ENCODE measurements around the gene FBXO46.

Gene FBXO46

DNA sequence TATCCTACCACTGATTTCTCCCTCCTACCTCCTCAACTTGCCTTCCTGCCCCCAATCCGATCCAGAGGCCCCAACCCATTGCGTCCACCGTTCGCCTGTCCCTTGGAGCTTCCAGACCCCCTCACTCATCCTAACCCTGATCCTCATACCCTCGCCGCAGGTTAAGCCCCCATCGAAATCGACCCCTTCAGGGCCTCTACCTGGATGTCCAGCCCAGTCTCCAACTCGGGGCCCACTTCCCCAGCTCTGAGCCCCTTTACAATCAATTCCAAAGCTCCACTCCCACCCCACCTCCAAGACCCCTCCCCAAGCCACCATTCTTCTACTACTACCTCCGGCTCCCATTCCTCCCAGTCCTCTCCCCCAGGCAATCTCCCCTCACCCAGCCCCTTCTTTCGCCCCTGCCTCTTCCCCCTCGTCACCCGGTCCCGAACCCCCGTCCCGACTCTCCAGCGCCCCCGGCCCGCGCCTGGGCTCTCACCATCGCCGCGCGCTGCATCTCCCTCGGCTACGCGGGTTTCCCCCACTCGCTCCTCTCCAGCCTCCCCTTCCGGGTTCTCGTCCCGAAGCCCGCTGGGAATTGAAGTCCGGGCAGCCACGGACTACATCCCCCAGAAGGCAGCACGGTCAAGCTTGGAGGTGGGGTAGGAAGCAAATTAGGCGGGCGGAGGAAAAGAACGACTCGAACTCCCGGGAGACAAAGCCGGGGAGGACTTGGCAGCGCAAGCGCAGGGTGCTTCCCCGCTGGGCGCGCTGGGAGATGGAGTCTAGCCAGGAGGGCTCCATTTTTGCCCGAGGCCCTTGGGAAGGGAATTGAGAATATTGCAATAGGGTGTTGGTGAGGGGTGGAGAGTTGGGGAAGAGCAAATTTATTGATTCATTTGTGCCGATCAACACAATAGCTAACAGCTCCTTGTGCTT, at the start of gene FBXO46:
Gene FBXO46 (minus strand): TSS at position 529 of the 921 bp plus-strand sequence. CDS start 17,401 bp downstream, outside the sequence.
- DNase-seq (ENCODE audit: low read depth in 2 of 2), result peak; percentile 96 to 97

- DNase-seq (ENCODE audit: low read depth in 2 of 2), result no peak
Observed at GRCh38 chr19:45780146-45780447, 49.4 kb upstream of the FBXO46 start.

GRCh38 chr19:45779231-45780145, 48.8 kb upstream of the FBXO46 start:
- peak in 1 of 2 experiments; percentile 28 for DNase-seq (ENCODE audit: low read depth in 2 of 2)

DNA sequence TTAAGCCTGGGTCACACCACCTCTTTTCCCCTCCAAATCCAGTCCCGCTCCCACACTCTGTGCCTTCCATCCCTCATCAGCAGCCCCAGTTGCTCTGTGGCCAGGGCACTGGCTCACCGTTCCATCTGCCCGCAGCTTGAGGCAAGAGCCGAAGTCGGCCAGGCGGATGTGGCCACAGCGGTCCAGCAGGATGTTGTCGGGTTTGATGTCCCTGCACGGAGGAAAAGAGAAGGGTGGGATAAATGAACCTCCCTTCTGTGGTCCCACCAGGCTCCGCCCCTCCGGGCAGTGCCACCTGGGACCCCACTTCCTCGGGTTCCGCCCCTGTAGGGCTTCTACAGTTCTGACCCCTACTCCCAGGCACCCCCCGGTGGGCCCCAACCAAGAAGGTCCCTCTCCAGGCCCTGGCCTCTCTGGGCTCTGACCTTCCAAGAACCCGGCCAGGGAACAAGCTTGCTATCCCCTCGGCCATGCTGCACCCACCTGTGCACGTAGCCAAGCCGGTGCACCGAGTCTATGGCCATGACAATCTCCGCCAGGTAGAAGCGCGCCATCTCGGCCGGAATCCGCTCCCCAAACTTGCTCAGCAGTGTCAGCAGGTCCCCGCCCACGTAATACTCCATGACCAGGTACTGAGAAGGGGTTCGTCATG, 47.4 kb upstream of the FBXO46 start:
- no peak for DNase-seq (ENCODE audit: low read depth in 2 of 2)

GRCh38 chr19:45777395-45777961, 46.8 kb upstream of the FBXO46 start:
- DNase-seq (ENCODE audit: low read depth in 2 of 2), result no peak

DNA sequence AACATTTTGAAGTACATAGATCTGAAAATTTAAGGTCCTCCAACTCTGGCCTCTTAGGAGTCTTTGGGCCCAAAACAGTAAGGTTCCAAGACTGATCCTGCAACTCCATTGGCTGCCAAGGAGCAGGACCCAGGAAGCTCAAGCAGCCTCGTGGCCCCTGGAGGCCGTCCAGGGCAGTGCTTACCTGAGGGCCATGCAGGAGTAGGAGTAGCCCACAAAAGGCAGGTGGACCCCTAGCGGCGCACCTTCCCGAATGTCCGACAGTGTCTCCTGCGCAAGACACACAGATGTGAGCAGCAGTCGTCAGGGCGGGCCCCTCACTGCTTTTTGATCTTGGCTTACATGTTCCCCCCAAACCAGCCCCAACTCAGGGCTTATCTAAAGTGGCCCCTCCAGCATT, 44.1 kb upstream of the FBXO46 start:
- no peak for DNase-seq (ENCODE audit: low read depth in 2 of 2)

- no peak for DNase-seq (ENCODE audit: low read depth in 2 of 2)
Observed at GRCh38 chr19:45773384-45773783, 42.7 kb upstream of the FBXO46 start.

GRCh38 chr19:45772912-45773311, 42.2 kb upstream of the FBXO46 start:
- no peak for DNase-seq (ENCODE audit: low read depth in 2 of 2)

DNA sequence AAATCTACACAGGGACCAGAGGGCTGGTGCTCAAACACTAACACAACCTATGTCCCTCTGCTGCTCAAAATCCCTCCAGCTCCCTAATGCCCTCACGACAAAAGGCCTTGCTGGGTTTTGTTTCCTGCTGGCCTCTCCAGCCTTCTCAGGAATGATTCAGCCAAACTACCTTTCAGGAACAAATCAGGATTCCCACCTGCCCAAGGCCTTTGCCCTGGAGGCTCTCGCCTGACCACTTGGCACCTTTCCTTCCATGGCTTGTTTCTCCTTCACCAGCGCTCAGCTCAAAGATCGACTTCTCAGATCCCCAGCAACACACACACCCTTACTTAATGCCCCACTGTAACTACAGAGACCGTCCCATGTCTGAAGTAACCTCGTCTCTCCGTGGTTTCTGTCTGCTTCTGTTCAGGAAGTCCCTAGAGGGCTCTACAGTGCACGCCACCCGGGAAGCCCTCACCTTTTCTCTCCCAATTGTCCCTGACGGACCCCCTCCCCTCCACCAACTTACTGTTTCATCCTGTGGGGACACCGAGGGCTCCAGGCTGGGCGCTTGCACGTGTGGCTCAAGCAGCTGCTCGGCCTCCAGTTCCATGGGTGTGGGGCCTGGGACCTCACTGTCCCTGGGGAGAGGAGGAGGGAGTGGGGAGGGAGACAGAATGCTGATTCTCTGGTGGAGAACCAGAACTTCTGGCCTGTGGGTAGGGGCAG, 41.6 kb upstream of the FBXO46 start:
- DNase-seq (ENCODE audit: low read depth in 2 of 2), result no peak

GRCh38 chr19:45771311-45771933, 40.7 kb upstream of the FBXO46 start:
- DNase-seq (ENCODE audit: low read depth in 2 of 2), result no peak

DNA sequence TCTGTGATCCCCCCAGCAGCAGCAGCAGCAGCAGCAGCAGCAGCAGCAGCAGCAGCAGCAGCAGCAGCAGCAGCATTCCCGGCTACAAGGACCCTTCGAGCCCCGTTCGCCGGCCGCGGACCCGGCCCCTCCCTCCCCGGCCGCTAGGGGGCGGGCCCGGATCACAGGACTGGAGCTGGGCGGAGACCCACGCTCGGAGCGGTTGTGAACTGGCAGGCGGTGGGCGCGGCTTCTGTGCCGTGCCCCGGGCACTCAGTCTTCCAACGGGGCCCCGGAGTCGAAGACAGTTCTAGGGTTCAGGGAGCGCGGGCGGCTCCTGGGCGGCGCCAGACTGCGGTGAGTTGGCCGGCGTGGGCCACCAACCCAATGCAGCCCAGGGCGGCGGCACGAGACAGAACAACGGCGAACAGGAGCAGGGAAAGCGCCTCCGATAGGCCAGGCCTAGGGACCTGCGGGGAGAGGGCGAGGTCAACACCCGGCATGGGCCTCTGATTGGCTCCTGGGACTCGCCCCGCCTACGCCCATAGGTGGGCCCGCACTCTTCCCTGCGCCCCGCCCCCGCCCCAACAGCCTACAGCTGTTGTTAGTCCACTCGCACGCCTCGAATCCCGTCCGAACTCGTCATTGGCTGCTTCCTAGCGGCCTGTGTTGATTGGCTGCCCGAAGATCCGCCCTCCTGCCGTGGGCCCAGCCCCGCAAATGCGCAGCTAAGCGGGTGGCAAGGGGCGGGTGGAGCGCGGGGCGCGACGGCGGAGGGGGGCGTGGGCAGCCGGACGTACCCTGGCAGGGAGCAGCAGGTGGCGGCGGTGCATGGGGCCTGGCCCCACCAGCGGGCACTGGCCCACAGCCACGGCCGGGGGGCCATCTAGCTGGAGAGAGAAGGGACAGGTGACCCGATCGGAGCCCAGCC, 39.8 kb upstream of the FBXO46 start:
- DNase-seq (ENCODE audit: low read depth in 2 of 2), result peak; percentile 92 to 94

DNA sequence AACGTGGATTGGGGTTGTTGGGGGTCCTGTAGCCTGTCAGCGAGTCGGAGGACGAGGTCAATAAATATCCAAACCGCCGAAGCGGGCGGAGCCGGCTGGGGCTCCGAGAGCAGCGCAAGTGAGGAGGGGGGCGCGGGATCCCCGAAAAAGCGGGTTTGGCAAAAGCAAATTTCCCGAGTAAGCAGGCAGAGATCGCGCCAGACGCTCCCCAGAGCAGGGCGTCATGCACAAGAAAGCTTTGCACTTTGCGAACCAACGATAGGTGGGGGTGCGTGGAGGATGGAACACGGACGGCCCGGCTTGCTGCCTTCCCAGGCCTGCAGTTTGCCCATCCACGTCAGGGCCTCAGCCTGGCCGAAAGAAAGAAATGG, 39.1 kb upstream of the FBXO46 start:
- DNase-seq (ENCODE audit: low read depth in 2 of 2), result no peak

DNA sequence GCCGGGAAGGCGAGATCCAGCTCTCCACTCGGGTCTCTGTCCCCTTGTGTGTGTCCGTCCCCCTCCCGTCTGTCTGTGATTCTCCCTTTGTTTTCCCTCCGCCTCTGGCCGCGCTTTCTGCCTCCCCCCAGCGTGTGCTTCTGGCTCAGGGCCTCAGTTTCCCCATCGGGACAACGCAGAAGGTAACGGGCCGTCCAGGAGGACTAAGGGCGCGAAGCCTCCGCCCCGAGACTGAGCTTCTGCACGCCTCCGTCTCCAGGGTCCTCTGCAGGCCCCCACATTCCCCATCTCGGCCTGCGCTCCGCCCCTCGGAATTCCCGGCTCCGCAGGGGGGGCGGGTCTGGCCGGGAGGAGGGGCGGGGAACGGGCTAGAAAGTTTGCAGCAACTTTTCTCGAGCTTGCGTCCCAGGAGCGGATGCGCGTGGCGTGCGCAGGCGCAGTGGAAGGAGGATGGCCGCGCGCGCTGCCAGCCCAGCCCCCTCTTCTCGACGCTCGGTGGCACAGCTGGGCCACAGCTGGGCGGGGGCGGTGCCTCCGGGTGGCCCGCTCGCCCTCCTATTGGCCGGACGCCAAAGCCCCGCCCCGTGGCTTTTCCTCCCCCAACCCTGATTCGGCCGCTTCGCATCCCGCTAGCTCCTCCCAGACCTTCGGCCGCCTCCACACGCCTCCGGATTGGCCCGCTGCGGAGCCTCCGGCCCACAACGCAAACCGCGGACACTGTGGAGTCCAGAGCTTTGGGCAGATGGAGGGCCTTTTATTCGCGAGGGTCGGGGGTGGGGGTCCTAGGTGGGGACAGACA, 38.5 kb upstream of the FBXO46 start, which contains the start of gene SIX5:
Gene SIX5 (minus strand): TSS at position 269 of the 799 bp plus-strand sequence. CDS start 408 bp downstream, outside the sequence.
- DNase-seq (ENCODE audit: low read depth in 2 of 2), result peak; percentile 97

GRCh38 chr19:45768655-45768983, 37.9 kb upstream of the FBXO46 start:
- no peak for DNase-seq (ENCODE audit: low read depth in 2 of 2)

GRCh38 chr19:45767881-45768654, 37.4 kb upstream of the FBXO46 start:
- no peak for DNase-seq (ENCODE audit: low read depth in 2 of 2)

DNA sequence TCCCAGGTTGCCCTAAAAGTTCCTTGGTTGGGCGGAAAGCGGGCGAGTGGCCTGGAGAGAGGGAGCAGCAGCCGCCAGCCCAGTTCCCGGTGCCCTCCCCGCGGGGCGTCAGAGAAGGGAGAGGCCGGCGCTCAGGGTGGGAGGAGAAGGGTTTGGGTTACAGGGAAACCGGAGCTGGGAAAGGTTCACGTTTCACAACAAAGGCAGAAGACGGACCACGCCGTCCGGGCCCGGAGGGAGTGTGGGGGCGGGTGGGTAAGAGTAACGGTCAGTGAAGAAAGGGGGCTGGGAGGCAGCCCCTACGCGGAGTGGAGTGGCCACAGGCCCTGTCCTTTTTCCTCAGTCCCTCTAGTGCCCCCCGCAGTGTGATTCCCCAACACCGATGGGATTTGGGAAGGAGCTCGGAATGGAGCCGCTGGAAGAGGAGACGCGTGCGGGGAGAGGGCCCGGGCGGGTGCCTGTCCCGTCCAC, 36.7 kb upstream of the FBXO46 start:
- DNase-seq (ENCODE audit: low read depth in 2 of 2), result peak in 1 of 2 experiments; percentile 43

DNA sequence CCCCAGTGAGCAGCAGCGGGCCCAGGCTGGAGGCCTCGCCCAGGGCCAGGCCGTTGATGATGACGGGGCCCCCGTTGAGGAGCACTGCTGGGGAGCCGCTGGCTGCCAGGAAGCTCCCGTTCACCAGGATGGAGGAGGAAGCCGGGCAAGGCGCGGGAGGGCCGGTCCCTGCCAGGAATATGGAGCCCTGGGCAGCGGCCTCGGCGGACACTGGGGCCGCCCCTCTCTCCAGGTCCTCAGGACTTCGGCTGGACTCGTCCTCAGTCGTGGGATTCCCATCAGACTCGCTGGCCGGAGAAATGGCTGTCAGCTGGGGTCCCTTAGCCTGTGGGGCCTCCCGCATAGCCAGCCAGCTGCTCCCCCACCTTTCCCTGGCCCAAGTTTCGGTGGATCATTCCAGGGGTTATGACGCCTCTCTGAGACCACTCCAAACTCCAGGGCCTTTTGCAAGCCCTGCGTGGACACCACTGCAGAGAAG, 36.2 kb upstream of the FBXO46 start:
- no peak for DNase-seq (ENCODE audit: low read depth in 2 of 2)
